K562 (cell line): Measurements from ENCODE around the gene RIT1. TPM values are rescaled to one million over a fixed set of nuclear protein-coding genes. Genes with fewer than 3 reads are reported as not detected.

Experiments used
- CTCF ChIP-seq, 3 experiments: IDR thresholded peaks in 2 of 3; conservative IDR thresholded peaks in 1 of 3; 2 replicates each; pipeline ENCODE4 v1.5.1; 2011 to 2012; ENCODE audit warnings: low read length in 3 of 3, mild to moderate bottlenecking in 3 of 3, control low read depth in 2 of 3, improper control_type of control experiment in 1 of 3, inconsistent platforms in 1 of 3, low read depth in 1 of 3, mixed read lengths in 1 of 3, moderate library complexity in 1 of 3; ENCODE audit not compliant: insufficient read depth in 2 of 3
- EHMT2 ChIP-seq: fragments of 450-650 bp; IDR thresholded peaks from 2 replicates; pipeline ENCODE4 v1.6.1; 2018; ENCODE audit warnings: antibody characterized with exemption
- HNRNPK ChIP-seq: fragments of 200-400 bp; formaldehyde crosslinking; IDR thresholded peaks from one replicate; pipeline ENCODE4 v1.6.1; 2018; ENCODE audit warnings: mild to moderate bottlenecking, low read depth, low read length; ENCODE audit not compliant: poor library complexity, severe bottlenecking
- KHSRP ChIP-seq: fragments of 450-650 bp; IDR thresholded peaks from 2 replicates; pipeline ENCODE4 v1.6.1; 2017
- MCM5 ChIP-seq: fragments of 450-650 bp; IDR thresholded peaks from 2 replicates; pipeline ENCODE4 v1.6.1; 2016; ENCODE audit warnings: low read depth
- NONO ChIP-seq, 2 experiments: fragments of 200-400 bp in 1 of 2; fragments of 450-650 bp in 1 of 2; formaldehyde crosslinking in 1 of 2; IDR thresholded peaks; 2 replicates each; pipeline ENCODE4 v1.6.1; 2017; ENCODE audit warnings: low read depth in 2 of 2, mild to moderate bottlenecking in 2 of 2, moderate library complexity in 2 of 2, low read length in 1 of 2
- NRF1 ChIP-seq, 2 experiments: fragments of 450-650 bp; IDR thresholded peaks in 1 of 2; conservative IDR thresholded peaks in 1 of 2; 2 replicates each; pipeline ENCODE4 v1.6.1; 2014; ENCODE audit warnings: mild to moderate bottlenecking in 2 of 2
- PKNOX1 ChIP-seq: fragments of 450-650 bp; IDR thresholded peaks from 2 replicates; pipeline ENCODE4 v1.6.1; 2016
- RHOXF2B ChIP-seq: fragments of 250-450 bp; sonication (Bioruptor Pico); conservative IDR thresholded peaks from 2 replicates; pipeline ENCODE4 v1.5.1; 2021
- RUNX1 ChIP-seq: sonication (generic); IDR thresholded peaks from 2 replicates; pipeline ENCODE4 v1.6.1; 2016; ENCODE audit warnings: antibody characterized with exemption, low read depth
- THAP7 ChIP-seq: fragments of 250-450 bp; sonication (Bioruptor Pico); IDR thresholded peaks from 2 replicates; pipeline ENCODE4 v1.5.0; 2021
- ZBTB1 ChIP-seq: sonication (generic); formaldehyde crosslinking; IDR thresholded peaks from 2 replicates; pipeline ENCODE4 v1.8.1; 2023; ENCODE audit warnings: missing genetic modification reagents, low read depth, mild to moderate bottlenecking, borderline replicate concordance
- ZNF639 ChIP-seq, 2 experiments: fragments of 200-800 bp in 1 of 2; sonication (Bioruptor generic) in 1 of 2; sonication (generic) in 1 of 2; formaldehyde crosslinking in 1 of 2; IDR thresholded peaks in 1 of 2; conservative IDR thresholded peaks in 1 of 2; 2 replicates each; pipeline versions ENCODE4 v1.5.0 to v1.6.1; 2016 to 2020; ENCODE audit warnings: missing compliant biosample characterization in 1 of 2, missing genetic modification characterization in 1 of 2, missing genetic modification reagents in 1 of 2
- polyA plus RNA-seq, 8 experiments: library from polyadenylated mRNA; depleted of rRNA in 4 of 8; stranded (reverse) in 5 of 8; unstranded in 3 of 8; fragments of >200 nt; fragmentation: Nextera tagmentation in 2 of 8; fragmentation: Illumina TruSeq in 1 of 8; extraction: Ambion mirVana in 2 of 8; extraction: Trizol in 1 of 8; gene quantifications; 2 replicates each; pipeline versions ENCODE4 v1.2.1 to v1.2.3, GENCODE V29; 2011 to 2014; ENCODE audit warnings: inconsistent platforms in 1 of 8, missing spikeins in 1 of 8
- total RNA-seq, 7 experiments: library from RNA; depleted of rRNA in 6 of 7; stranded (reverse); fragments of >200 nt in 6 of 7; fragmentation: Illumina TruSeq in 2 of 7; extraction: Trizol in 2 of 7; gene quantifications; 2 replicates each; pipeline versions ENCODE4 v1.2.1 to v1.2.3, GENCODE V29; 2011 to 2021; ENCODE audit warnings: low replicate concordance in 1 of 7
- TF ChIP-seq, protein P1 (sequence below): fragments of 450-650 bp; formaldehyde crosslinking; IDR thresholded peaks from 2 replicates; pipeline ENCODE4 v1.4.0; 2022; ENCODE audit warnings: missing genetic modification characterization
- TF ChIP-seq, protein P2 (sequence below): sonication (generic); formaldehyde crosslinking; IDR thresholded peaks from 2 replicates; pipeline ENCODE4 v1.5.0; 2020; ENCODE audit warnings: missing genetic modification reagents
- TF ChIP-seq, protein P3 (sequence below): fragments of 250-450 bp; sonication (Bioruptor Pico); IDR thresholded peaks from 2 replicates; pipeline ENCODE4 v1.4.0; 2020; ENCODE audit warnings: borderline replicate concordance

RIT1 gene
- total and polyA plus RNA-seq, 9 of the 15 experiments (the other 6 are each of a cell fraction or from before 2014, with no cell fraction given), result 13.5 to 57.6 (median 22.9) TPM

- TF ChIP-seq ZNF639 (CRISPR knock-in tag; conservative IDR thresholded peaks at IDR 0.05 in 1 of 2, IDR thresholded peaks at IDR 0.05 in 1 of 2) (no peak), RHOXF2B (CRISPR knock-in tag) (no peak), KHSRP (no peak), NRF1 (conservative IDR thresholded peaks at IDR 0.05 in 1 of 2, IDR thresholded peaks at IDR 0.05 in 1 of 2) (no peak), THAP7 (CRISPR knock-in tag) (no peak), NONO (IDR thresholded peaks at IDR 0.05; ENCODE audit: low read depth in 2 of 2, low read length in 1 of 2) (no peak), EHMT2 (no peak), HNRNPK (no peak), PKNOX1 (peak; percentile 33; the same call in 1 of the 2 replicates), RUNX1 (no peak), CTCF (IDR thresholded peaks at IDR 0.05 in 2 of 3, conservative IDR thresholded peaks at IDR 0.05 in 1 of 3; ENCODE audit: insufficient read depth in 2 of 3, low read depth in 1 of 3, low read length in 3 of 3) (peak; percentile 20 to 45 (median 40); a peak in 4 of 6 replicates), ZBTB1 (CRISPR knock-in tag) (0 out of 2 replicates have a peak, but pooled peaks have one; percentile 7), MCM5 (no peak)
- TF ChIP-seq, protein P1, sequence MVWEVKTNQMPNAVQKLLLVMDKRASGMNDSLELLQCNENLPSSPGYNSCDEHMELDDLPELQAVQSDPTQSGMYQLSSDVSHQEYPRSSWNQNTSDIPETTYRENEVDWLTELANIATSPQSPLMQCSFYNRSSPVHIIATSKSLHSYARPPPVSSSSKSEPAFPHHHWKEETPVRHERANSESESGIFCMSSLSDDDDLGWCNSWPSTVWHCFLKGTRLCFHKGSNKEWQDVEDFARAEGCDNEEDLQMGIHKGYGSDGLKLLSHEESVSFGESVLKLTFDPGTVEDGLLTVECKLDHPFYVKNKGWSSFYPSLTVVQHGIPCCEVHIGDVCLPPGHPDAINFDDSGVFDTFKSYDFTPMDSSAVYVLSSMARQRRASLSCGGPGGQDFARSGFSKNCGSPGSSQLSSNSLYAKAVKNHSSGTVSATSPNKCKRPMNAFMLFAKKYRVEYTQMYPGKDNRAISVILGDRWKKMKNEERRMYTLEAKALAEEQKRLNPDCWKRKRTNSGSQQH, result 0 out of 2 replicates have a peak, but pooled peaks have one; percentile 16
- TF ChIP-seq, protein P2, sequence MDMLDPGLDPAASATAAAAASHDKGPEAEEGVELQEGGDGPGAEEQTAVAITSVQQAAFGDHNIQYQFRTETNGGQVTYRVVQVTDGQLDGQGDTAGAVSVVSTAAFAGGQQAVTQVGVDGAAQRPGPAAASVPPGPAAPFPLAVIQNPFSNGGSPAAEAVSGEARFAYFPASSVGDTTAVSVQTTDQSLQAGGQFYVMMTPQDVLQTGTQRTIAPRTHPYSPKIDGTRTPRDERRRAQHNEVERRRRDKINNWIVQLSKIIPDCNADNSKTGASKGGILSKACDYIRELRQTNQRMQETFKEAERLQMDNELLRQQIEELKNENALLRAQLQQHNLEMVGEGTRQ (CRISPR knock-in tag), result peak; percentile 78
- TF ChIP-seq, protein P3, sequence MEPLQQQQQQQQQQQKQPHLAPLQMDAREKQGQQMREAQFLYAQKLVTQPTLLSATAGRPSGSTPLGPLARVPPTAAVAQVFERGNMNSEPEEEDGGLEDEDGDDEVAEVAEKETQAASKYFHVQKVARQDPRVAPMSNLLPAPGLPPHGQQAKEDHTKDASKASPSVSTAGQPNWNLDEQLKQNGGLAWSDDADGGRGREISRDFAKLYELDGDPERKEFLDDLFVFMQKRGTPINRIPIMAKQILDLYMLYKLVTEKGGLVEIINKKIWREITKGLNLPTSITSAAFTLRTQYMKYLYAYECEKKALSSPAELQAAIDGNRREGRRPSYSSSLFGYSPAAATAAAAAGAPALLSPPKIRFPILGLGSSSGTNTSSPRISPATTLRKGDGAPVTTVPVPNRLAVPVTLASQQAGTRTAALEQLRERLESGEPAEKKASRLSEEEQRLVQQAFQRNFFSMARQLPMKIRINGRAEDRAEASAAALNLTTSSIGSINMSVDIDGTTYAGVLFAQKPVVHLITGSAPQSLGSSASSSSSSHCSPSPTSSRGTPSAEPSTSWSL (CRISPR knock-in tag), result no peak
Measured at GRCh38 chr1:155910621-155911121, 478 bp downstream of the RIT1 start (continued).
